Erythroblast (primary cell): ENCODE measurements around the gene FUBP1.
"Not testable (repeated sequence)": the region's sequence is repeated elsewhere in the genome, so short reads cannot be mapped to it uniquely, and the experiment has no call there.

Source experiments
- DNase-seq, 2 experiments: peaks; one replicate each; lab custom pipeline; 2025; lab: John Stamatoyannopoulos, UW
- GATA1 ChIP-seq: IDR thresholded peaks from 2 replicates; pipeline ENCODE4 v1.6.1; 2011; ENCODE audit warnings: low read depth, mild to moderate bottlenecking, control low read depth, low read length, moderate library complexity
- POLR2A ChIP-seq: IDR thresholded peaks from 2 replicates; pipeline ENCODE4 v1.6.1; 2011; ENCODE audit warnings: mild to moderate bottlenecking, low read length

The FUBP1 gene

DNA sequence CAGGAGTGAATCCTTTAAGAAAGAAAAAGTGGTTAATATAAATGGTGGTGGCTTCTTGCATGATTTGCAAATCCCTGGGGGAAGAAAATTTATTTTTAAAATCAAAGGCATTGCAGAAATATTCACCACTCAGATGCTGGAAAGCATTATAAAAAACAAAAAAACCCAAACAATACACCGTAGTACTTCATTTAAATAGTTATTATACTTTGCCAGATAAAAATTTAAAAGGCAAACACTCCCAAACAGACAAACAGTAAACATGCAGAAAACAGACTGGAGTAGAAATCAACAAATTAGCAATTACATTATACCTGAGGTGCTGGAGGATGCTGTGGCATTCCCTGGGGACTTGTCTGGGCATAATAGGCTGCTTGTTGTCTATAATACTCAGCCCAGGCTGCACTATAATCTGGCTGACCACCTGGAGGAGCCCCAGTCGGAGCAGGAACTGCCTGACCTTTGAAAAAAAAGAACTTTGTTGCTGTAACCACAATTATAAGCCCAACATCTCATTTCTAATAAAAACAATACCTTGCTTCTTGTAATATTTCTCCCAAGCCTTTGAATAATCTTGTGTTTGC is 29.9 kb downstream of the FUBP1 start:
- DNase-seq = peak; percentile 23 to 28
- TF ChIP-seq POLR2A (no peak), GATA1 (no peak)

DNA sequence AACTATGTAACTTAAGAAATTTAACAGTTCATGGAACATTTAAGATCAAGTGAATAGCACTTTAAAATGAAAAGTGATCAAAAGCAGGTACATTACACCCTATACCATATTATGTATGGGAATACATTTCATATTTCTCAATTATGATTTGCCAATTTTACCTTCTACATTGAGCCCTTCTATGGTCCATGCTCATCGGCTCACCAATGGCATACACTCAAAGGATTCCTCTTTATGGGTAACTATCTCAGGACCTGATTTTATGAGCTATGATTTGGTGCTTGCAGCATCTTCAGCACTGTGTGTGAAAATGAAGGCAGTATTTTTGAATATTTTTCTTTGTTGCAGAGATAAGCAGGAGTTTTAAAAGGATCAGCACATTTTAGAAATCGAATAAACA is 33.5 kb downstream of the FUBP1 start:
- TF ChIP-seq GATA1 = no peak
- DNase-seq = no peak

- TF ChIP-seq POLR2A = no peak
- no peak for TF ChIP-seq GATA1
- no peak for DNase-seq
Measured at GRCh38 chr1:77942400-77943140, 36.3 kb downstream of the FUBP1 start.

DNA sequence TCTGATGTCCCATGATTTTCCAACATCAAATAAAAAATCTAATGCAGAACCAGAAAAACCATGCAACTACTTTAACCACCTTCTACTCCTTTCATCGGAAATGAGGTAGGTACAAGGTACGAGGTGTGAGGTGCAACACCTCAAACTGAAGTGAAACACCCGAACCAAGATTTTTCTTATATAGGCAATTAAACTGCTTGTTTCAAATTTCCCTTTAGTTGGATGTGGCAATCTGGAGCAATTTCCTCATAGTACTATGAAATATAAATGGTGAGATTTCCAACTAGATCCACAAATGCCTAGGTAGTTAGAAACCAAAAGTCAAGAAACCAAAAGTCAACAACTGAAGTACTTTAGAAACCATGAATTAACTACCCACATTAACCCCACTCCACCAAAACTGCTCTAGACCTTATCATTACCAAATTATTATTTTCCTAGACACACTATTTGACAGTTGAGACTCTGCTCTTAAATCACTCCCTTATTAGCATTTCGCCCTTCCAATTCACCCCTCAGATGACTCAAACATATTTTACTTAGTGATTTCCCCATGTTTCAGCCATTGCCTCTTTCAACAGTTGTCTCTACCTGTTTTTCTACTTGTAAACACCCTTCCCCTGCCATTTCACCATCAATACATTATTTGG is 37.8 kb downstream of the FUBP1 start:
- TF ChIP-seq POLR2A (no peak), GATA1 (no peak)
- no peak for DNase-seq

- TF ChIP-seq GATA1 (no peak), POLR2A (no peak)
- DNase-seq = no peak
Measured at GRCh38 chr1:77938651-77939050, 40.2 kb downstream of the FUBP1 start.

DNA sequence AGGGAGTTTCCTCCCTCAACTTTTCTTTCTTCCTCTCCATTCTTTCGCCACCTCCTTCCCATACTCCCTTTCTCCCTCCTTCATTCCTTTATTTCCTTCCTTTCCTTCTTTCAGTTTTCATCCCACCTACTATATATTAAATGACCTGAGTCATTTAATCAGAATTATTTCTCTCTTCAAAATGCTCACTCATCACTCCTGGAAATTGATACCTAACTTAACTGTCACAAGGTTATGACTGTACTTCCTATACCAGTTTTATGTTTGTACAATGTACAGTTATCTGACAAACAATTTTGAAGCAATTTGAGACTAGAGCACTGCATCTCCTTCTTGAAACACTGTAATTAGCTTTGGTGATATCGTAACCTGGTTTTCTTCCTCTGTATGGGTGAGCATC is 49.1 kb downstream of the FUBP1 start:
- no peak for TF ChIP-seq GATA1
- no peak for TF ChIP-seq POLR2A

DNA sequence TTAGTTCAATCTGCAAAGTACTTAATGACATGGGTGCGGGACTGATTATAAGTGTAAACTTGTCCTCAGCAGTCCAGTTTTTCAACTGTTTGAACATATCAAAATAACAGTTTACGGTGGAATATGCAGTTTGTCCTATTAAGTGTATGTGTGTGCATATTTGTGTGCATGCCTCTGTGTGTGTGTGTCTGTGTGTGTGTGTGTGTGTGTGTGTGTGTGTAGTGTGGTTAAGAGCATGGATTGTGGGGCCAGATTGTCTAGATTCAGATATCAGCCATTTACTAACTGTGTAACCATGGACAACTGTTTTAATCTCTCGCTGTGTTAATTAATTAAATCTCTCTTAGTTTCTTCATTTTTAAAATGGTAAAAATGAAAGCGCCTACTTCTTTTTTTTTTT is 51.5 kb downstream of the FUBP1 start:
- TF ChIP-seq POLR2A (no peak), GATA1 (no peak)
- DNase-seq = no peak

More for the DNA sequence above, 49.1 kb downstream of the FUBP1 start:
- no peak for DNase-seq

GRCh38 chr1:77926561-77927357 is 52.1 kb downstream of the FUBP1 start:
- DNase-seq = no peak
- TF ChIP-seq POLR2A (no peak), GATA1 (no peak)

GRCh38 chr1:77925956-77926355 is 52.9 kb downstream of the FUBP1 start:
- TF ChIP-seq GATA1 (no peak), POLR2A (no peak)
- DNase-seq = no peak

- DNase-seq = no peak
- no peak for TF ChIP-seq GATA1
- TF ChIP-seq POLR2A = no peak
Measured at GRCh38 chr1:77925518-77925917, 53.4 kb downstream of the FUBP1 start.

DNA sequence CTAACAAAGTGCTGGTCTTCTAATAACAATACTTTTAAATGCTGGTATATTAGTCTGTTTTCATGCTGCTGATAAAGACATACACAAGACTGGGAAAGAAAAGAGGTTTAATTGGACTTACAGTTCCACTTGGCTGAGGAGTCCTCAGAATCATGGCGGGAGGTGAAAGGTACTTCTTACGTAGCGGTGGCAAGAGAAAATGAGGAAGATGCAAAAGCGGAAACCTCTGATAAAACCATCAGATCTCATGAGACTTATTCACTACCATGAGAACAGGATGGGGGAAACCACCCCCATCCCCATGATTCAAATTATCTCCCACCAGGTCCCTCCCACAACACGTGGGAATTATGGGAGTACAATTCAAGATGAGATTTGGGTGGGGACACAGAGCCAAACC is 60.0 kb downstream of the FUBP1 start:
- not testable (repeated sequence) for DNase-seq

GRCh38 chr1:77910116-77910515 is 68.8 kb downstream of the FUBP1 start:
- peak in 1 of 2 experiments; percentile 49 for DNase-seq
- TF ChIP-seq POLR2A (no peak), GATA1 (no peak)

DNA sequence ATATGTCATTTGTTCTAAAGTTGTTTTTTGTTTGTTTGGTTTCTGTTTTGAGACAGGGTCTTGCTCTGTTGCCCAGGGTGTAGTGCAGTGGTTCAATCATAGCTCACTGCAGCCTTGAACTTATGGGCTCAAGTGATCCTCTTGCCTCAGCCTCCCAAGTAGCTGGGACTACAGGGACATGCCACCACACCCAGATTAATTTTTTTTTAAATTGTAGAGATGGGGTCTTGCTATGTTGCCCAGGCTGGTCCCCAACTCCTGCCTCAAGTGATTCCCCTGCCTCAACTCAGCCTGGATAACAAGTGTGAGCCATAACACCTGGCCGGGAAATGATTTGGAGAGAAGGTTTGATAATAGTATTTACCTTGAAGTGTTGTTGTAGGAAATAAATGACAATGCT is 72.2 kb downstream of the FUBP1 start:
- TF ChIP-seq GATA1 (no peak), POLR2A (no peak)
- DNase-seq = no peak

DNA sequence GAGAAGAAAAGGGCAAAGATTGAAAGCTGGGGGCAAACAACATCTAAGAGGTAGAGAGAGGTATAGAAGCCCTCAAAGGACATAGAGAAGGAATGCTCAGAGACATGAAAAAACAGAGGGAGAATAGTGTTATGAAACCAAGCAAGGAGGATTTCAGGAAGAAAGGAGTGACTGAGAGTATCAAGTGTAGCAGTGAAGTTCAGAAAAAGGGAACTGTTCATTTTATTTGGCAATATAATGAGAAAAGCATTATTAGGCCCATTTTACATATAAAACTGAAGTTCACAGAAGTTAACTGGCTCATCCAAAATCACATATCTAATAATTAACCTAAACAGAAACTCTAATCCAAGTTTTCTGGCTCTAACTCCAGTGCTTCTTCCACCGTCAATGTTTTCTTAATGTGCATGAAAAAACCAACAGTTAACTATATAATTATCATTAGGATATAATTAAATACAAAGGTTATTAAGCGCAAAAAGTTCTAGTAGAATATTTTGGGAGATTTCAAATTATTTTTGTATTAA is 72.8 kb downstream of the FUBP1 start:
- DNase-seq = no peak
- TF ChIP-seq GATA1 (no peak), POLR2A (no peak)
